GM19468 (cell line): Measurements from ENCODE around the gene TAF10.
A peak's percentile ranks its signal among the peaks of the same experiment; 100 is the strongest.

Source experiments
- ATAC-seq: cut with Tn5 transposase; IDR thresholded peaks from one replicate; pipeline ENCODE4 v1.9.1; 2021; ENCODE audit warnings: mild to moderate bottlenecking, moderate library complexity, moderate number of reproducible peaks; ENCODE audit not compliant: unreplicated experiment; ENCODE audit errors: extremely low read depth

Gene TAF10

DNA sequence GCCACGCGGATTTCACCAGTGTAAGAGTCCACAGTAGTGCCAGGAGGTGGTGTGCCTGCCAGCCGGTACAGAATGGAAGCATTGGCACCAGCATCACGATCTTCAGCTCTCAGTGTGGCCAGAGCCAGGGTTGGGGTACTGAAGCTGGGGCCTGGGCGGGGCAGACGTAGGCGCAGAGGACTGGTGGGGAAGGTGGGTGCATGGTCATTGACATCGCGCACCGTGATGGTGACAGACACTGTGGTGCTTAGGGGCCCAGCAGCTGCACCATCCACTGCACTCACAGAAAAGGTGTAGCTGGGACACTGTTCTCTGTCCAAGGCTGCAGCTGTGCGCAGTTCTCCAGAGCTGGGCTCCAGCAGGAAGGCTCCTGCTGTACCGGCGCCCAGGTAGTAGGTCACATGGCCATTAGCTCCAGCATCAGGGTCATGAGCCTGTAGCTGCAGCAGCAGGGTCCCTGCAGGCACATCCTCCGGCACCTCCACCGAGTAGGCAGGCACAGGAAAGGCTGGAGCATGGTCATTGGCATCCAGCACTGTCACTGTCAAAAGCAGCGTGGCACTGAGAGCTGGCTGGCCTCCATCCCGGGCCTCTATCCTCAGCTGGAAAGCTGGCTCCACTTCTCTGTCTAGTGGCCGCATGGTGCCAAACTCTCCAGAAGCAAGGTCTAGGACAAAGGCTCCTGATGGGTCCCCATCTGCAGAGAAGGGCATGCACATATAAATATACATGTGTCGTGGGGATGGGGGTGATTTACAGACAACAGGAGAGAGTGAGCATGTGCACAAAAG, 15.2 kb upstream of the TAF10 start:
- ATAC-seq, result no peak

- no peak for ATAC-seq
Observed at GRCh38 chr11:6625832-6626420, 13.9 kb upstream of the TAF10 start.

GRCh38 chr11:6625156-6625831, 13.3 kb upstream of the TAF10 start:
- ATAC-seq, result no peak

DNA sequence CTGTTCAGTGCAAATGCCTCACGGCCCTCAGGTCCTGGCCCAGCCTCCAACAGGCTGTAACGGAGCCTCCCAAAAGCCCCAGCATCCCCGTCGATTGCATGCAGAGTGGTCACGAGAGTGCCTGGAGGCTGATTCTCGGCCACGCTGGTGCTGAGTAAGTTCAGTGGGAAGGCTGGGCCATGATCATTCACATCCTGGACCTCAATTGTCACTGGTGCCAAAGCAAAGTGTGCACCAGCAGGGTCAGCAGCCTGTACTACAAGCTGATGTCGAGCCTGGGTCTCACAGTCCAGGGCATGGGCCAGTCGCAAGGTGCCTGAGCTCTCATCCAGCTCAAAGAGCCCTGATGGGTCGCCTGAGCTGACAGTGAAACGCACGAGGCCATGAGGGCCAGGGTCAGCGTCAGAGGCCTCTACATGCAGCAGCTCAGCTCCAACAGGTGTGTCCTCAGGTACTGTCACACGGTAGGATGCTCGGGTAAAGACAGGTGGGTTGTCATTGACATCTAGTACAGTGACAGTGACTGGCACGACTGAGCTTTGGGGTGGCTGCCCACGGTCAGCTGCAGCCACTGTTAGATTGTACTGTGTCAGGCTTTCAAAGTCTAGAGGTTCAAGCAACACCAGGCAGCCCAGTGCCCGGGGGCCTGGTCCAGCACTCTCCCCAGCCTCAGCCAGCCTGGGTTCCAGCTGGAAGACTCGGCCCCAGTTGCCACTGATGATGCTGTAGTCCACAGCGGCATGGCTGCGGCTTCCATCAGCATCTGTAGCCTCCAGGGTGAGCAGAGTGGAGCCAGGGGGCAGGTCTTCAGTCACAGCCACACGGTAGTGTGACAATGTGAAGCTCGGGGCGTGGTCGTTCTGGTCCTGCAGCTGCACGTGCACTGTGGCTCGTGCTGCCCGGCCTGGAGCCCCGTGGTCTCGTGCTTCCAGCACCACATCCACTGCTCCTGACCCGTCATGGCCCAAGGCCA, 11.7 kb upstream of the TAF10 start:
- ATAC-seq, result no peak

GRCh38 chr11:6622261-6623171, 10.5 kb upstream of the TAF10 start:
- ATAC-seq, result no peak

DNA sequence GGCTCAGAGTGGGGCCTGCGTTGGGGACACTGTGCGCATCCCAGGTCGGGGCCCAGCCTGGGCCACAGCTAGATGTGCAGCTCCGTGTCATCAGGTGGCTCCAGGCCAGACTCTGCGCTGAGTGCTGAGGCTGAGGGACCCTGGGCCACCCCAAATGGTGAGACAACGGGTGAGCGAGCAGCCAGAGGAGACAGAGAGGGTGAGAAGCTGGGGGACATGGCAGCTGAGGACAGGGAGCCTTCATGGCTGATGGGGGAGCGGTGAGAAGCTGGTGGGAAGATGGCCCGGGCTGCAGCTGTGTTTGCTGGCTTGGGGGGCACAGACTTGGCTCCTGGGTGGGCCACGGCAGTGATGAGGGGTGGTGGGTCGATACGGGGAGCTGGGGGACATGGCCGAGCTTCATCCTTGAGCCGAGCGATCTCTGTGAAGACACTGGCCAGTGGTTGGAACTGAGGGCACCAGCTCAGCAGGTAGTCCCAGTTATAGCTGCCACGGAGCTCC, 9.7 kb upstream of the TAF10 start:
- ATAC-seq, result no peak

GRCh38 chr11:6620636-6621035, 8.6 kb upstream of the TAF10 start:
- no peak for ATAC-seq

DNA sequence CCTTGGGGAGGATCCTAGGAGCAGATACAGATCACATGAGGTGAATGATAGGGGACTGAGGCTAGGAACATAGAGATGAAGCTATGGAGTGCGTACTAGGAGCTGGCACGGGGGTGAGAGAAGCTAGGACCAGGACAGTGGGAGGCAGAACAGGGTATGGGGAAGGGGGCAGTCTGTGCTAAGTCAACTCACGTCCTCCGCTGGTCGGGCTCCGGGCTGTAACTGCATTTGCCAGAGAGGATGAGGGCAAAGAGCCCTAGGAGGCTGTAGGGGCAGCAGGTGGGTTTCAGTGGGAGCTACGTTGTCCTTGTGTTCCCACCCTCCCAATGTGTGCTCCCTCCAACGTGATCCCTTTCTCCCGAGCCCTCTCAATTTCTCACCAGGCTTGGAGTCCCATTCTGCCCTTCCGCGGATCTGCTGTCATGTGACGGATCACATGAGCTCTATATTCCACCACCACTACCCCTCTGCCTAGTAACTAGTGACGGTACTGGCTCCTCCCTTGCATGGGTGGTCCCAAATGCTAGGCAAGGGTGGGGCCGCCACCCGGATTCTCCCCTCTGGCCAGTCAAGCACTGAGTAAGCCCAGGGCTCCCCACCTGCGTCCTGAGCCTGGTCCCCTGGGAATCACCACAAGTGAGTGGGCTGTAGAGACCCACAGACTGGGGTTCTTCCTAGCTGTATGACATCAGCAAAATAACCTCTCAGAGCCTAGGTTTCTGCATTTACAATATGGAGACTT, 7.2 kb upstream of the TAF10 start, which contains the start of gene TPP1:
TSS of gene TPP1 (minus strand) at position 419 of the 742 bp plus-strand sequence. CDS start at position 397, 22 bp downstream.
- peak; percentile 99 for ATAC-seq

- no peak for ATAC-seq
Observed at GRCh38 chr11:6618117-6619003, 6.3 kb upstream of the TAF10 start.

DNA sequence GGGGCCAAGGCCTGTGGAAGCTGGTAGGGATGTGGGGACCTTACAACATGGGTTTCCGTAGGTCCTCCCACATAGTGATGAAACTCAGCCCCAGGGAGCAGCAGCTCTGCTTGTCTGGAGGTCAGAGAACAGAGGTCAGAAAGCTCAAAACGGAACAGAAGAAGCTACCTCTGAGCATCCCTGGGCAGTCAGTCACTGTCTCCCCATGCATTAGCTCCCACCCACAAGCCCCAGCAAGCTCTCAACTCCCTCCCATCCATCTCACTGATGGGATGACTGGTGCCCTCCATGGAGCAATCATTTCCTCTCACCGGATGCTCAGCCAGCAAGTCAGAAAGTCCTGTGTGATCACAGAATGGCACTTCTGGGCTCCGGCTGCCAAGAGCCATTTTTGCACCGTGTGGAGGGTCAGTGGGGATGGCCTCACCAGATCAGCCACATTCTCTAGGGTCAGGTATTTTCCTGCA, 5.3 kb upstream of the TAF10 start:
- no peak for ATAC-seq

GRCh38 chr11:6616596-6617250, 4.7 kb upstream of the TAF10 start:
- ATAC-seq, result no peak

DNA sequence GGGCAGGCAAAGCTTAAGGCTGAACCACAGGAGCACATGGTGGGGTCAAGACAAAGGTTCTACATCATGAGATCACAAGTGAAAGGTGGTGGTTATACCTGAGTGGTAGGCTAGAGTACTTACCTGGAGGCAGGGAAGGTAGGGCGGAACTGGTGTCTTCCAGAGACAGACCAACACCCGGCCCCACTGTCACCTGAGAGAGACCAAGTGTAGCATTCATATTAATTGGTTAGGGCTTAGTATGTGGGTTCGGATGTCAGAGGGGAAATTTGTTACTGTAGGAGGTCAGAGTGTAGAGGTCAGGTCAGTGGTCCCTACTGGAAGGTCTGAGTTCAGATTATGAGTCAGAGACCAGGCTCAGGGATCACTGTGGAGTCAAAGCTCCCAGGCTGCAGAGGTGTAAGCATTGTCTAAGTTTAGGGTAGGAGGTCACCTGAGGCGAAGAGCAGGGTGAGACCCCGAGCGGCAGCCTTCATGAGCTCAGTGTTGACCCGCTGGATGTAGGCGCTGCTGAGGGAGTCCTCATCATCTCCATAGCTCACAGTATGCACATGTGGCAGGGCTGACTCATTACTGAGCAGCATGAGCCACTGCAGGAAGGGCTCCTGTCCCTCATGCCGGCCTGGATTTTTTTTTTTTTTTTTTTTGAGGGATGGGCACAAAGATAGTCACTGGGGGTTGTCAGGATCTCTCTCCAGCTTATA, 4.0 kb upstream of the TAF10 start:
- no peak for ATAC-seq

- no peak for ATAC-seq
Observed at GRCh38 chr11:6615046-6615445, 3.0 kb upstream of the TAF10 start.

GRCh38 chr11:6614446-6614845, 2.4 kb upstream of the TAF10 start:
- no peak for ATAC-seq

GRCh38 chr11:6613496-6613895, 1.5 kb upstream of the TAF10 start:
- ATAC-seq, result no peak

GRCh38 chr11:6611963-6612212, 128 bp downstream of the TAF10 start:
- ATAC-seq, result peak; percentile 5
